HepG2 (cell line): Measurements from ENCODE around the gene REELD1. TPM values are rescaled to one million over a fixed set of nuclear protein-coding genes. Genes with fewer than 3 reads are reported as not detected.

Source experiments
- AKNA ChIP-seq: sonication (generic); formaldehyde crosslinking; IDR thresholded peaks from 2 replicates; pipeline ENCODE4 v1.4.0; 2020; ENCODE audit warnings: missing genetic modification reagents, borderline replicate concordance
- CCDC6 ChIP-seq: sonication (generic); formaldehyde crosslinking; IDR thresholded peaks from 2 replicates; pipeline ENCODE4 v1.8.1; 2022; ENCODE audit warnings: mild to moderate bottlenecking, missing genetic modification reagents, moderate library complexity
- CHCHD3 ChIP-seq: sonication (generic); formaldehyde crosslinking; IDR thresholded peaks from 2 replicates; pipeline ENCODE4 v1.8.0; 2022; ENCODE audit warnings: mild to moderate bottlenecking, missing genetic modification reagents, moderate library complexity
- ELF3 ChIP-seq: IDR thresholded peaks from 2 replicates; pipeline ENCODE4 v1.6.1; 2016; ENCODE audit warnings: missing genetic modification reagents, missing compliant biosample characterization
- MTA1 ChIP-seq: sonication (generic); formaldehyde crosslinking; IDR thresholded peaks from 2 replicates; pipeline ENCODE4 v1.4.0; 2020; ENCODE audit warnings: missing genetic modification reagents, mild to moderate bottlenecking, borderline replicate concordance
- PCBP1 ChIP-seq: fragments of 200-400 bp; formaldehyde crosslinking; IDR thresholded peaks from 2 replicates; pipeline ENCODE4 v1.6.1; 2017; ENCODE audit warnings: mild to moderate bottlenecking, low read depth, low read length, borderline replicate concordance
- SKI ChIP-seq: fragments of 450-650 bp; IDR thresholded peaks from one replicate; pipeline ENCODE4 v1.6.1; 2018; ENCODE audit warnings: mild to moderate bottlenecking; ENCODE audit not compliant: partially characterized antibody
- TBP ChIP-seq: sonication (generic); formaldehyde crosslinking; IDR thresholded peaks from 2 replicates; pipeline ENCODE4 v1.5.0; 2020; ENCODE audit warnings: missing genetic modification reagents
- THAP11 ChIP-seq: IDR thresholded peaks from 2 replicates; pipeline ENCODE4 v1.6.1; 2016; ENCODE audit warnings: missing biosample characterization, missing genetic modification reagents
- ZMYM2 ChIP-seq: sonication (generic); formaldehyde crosslinking; IDR thresholded peaks from 2 replicates; pipeline ENCODE4 v1.8.0; 2022; ENCODE audit warnings: mild to moderate bottlenecking, missing genetic modification reagents
- ZNF605 ChIP-seq: sonication (generic); formaldehyde crosslinking; IDR thresholded peaks from 2 replicates; pipeline ENCODE4 v1.8.0; 2022; ENCODE audit warnings: mild to moderate bottlenecking, missing genetic modification reagents
- ZNF615 ChIP-seq: sonication (generic); formaldehyde crosslinking; IDR thresholded peaks from 2 replicates; pipeline ENCODE4 v1.5.0; 2020; ENCODE audit warnings: mild to moderate bottlenecking, missing genetic modification reagents, borderline replicate concordance
- ZNF691 ChIP-seq: sonication (generic); formaldehyde crosslinking; IDR thresholded peaks from 2 replicates; pipeline ENCODE4 v1.4.0; 2020; ENCODE audit warnings: missing genetic modification reagents, low read depth, mild to moderate bottlenecking, borderline replicate concordance
- ZNF747 ChIP-seq: sonication (generic); formaldehyde crosslinking; IDR thresholded peaks from 2 replicates; pipeline ENCODE4 v1.8.1; 2023; ENCODE audit warnings: missing genetic modification reagents, mild to moderate bottlenecking, borderline replicate concordance
- ZNF766 ChIP-seq: sonication (generic); formaldehyde crosslinking; IDR thresholded peaks from 2 replicates; pipeline ENCODE4 v1.5.0; 2020; ENCODE audit warnings: missing genetic modification reagents, borderline replicate concordance
- polyA plus RNA-seq, 8 experiments: library from polyadenylated mRNA; depleted of rRNA in 3 of 8; stranded (reverse) in 7 of 8; unstranded in 1 of 8; fragments of >200 nt; fragmentation: Illumina TruSeq in 4 of 8; extraction: Trizol in 4 of 8; gene quantifications; 2 replicates each; pipeline versions ENCODE4 v1.2.1 to v1.2.3, GENCODE V29; 2011 to 2016; ENCODE audit warnings: low read depth in 4 of 8, missing spikeins in 1 of 8, mixed read lengths in 1 of 8; ENCODE audit not compliant: insufficient read depth in 1 of 8
- total RNA-seq, 5 experiments: library from RNA; depleted of rRNA; stranded (reverse); fragments of >200 nt; fragmentation: Illumina TruSeq; extraction: Trizol; gene quantifications; 2 replicates each; pipeline ENCODE4 v1.2.3, GENCODE V29; 2016; ENCODE audit warnings: low read depth in 1 of 5
- TF ChIP-seq, protein P1 (sequence below): sonication (generic); formaldehyde crosslinking; IDR thresholded peaks from 2 replicates; pipeline ENCODE4 v1.4.0; 2020; ENCODE audit warnings: mild to moderate bottlenecking, missing genetic modification reagents
- TF ChIP-seq, protein P2 (sequence below): sonication (generic); formaldehyde crosslinking; IDR thresholded peaks from 2 replicates; pipeline ENCODE4 v1.4.0; 2020; ENCODE audit warnings: missing genetic modification reagents, mild to moderate bottlenecking, borderline replicate concordance
- TF ChIP-seq, protein P3 (sequence below): sonication (generic); formaldehyde crosslinking; IDR thresholded peaks from 2 replicates; pipeline ENCODE4 v1.5.0; 2020; ENCODE audit warnings: missing genetic modification reagents, mild to moderate bottlenecking, borderline replicate concordance

REELD1 gene
- total and polyA plus RNA-seq, 2 of the 13 experiments (the other 11 are each of a cell fraction or from before 2014, with no cell fraction given): 0.04 to 0.26 TPM

- TF ChIP-seq, protein P1, sequence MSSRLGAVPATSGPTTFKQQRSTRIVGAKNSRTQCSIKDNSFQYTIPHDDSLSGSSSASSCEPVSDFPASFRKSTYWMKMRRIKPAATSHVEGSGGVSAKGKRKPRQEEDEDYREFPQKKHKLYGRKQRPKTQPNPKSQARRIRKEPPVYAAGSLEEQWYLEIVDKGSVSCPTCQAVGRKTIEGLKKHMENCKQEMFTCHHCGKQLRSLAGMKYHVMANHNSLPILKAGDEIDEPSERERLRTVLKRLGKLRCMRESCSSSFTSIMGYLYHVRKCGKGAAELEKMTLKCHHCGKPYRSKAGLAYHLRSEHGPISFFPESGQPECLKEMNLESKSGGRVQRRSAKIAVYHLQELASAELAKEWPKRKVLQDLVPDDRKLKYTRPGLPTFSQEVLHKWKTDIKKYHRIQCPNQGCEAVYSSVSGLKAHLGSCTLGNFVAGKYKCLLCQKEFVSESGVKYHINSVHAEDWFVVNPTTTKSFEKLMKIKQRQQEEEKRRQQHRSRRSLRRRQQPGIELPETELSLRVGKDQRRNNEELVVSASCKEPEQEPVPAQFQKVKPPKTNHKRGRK (CRISPR knock-in tag): no peak
- TF ChIP-seq ZNF605 (no peak), CCDC6 (CRISPR knock-in tag) (no peak), ZNF747 (CRISPR knock-in tag) (no peak), ZNF766 (CRISPR knock-in tag) (no peak), AKNA (no peak), TBP (CRISPR knock-in tag) (no peak), ZNF615 (CRISPR knock-in tag) (no peak), PCBP1 (no peak), MTA1 (CRISPR knock-in tag) (no peak), ELF3 (peak; percentile 79), ZNF691 (CRISPR knock-in tag) (no peak), THAP11 (CRISPR knock-in tag) (peak; percentile 88), SKI (no peak), ZMYM2 (CRISPR knock-in tag) (no peak), CHCHD3 (CRISPR knock-in tag) (no peak)
- TF ChIP-seq, protein P2, sequence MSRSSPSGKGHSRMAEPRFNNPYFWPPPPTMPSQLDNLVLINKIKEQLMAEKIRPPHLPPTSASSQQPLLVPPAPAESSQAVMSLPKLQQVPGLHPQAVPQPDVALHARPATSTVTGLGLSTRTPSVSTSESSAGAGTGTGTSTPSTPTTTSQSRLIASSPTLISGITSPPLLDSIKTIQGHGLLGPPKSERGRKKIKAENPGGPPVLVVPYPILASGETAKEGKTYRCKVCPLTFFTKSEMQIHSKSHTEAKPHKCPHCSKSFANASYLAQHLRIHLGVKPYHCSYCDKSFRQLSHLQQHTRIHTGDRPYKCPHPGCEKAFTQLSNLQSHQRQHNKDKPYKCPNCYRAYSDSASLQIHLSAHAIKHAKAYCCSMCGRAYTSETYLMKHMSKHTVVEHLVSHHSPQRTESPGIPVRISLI (CRISPR knock-in tag): peak; percentile 15; the same call in 1 of the 2 replicates
- TF ChIP-seq, protein P3, sequence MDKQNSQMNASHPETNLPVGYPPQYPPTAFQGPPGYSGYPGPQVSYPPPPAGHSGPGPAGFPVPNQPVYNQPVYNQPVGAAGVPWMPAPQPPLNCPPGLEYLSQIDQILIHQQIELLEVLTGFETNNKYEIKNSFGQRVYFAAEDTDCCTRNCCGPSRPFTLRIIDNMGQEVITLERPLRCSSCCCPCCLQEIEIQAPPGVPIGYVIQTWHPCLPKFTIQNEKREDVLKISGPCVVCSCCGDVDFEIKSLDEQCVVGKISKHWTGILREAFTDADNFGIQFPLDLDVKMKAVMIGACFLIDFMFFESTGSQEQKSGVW (CRISPR knock-in tag): no peak
These were observed 38.5 kb upstream of the REELD1 start, which contains the start of gene LSM6 (continued) for GRCh38 chr4:146175541-146176453.
